GM10266 (cell line): ENCODE results near the gene TBC1D22A.

Experiments used
- DNase-seq: peaks from one replicate; pipeline ENCODE4 v3.0.0; 2012; ENCODE audit errors: extremely low spot score
- CTCF ChIP-seq: IDR thresholded peaks from 2 replicates; pipeline ENCODE4 v1.5.1; 2012; ENCODE audit warnings: mild to moderate bottlenecking, low read depth; ENCODE audit not compliant: control insufficient read depth, insufficient read depth; ENCODE audit errors: missing control alignments

Gene TBC1D22A

GRCh38 chr22:47127441-47127871 lies 365.0 kb downstream of the TBC1D22A start:
- DNase-seq, result no peak
- no peak for TF ChIP-seq CTCF

GRCh38 chr22:47128216-47128615 lies 365.8 kb downstream of the TBC1D22A start:
- no peak for DNase-seq
- no peak for TF ChIP-seq CTCF

- DNase-seq, result no peak
- TF ChIP-seq CTCF, result no peak
Observed at GRCh38 chr22:47128622-47129215, 366.3 kb downstream of the TBC1D22A start.

GRCh38 chr22:47129902-47130635 lies 367.6 kb downstream of the TBC1D22A start:
- DNase-seq, result no peak
- no peak for TF ChIP-seq CTCF

GRCh38 chr22:47130883-47131631 lies 368.6 kb downstream of the TBC1D22A start:
- no peak for DNase-seq
- no peak for TF ChIP-seq CTCF

- no peak for TF ChIP-seq CTCF
- DNase-seq, result no peak
Observed at GRCh38 chr22:47131632-47132427, 369.4 kb downstream of the TBC1D22A start.
